GM23338 (cell line): ENCODE data around the gene SH3TC1. TPM values are rescaled to one million over a fixed set of nuclear protein-coding genes. Genes with fewer than 3 reads are reported as not detected.

Experiments used
- ATAC-seq: fragments of 200-7000 bp; cut with Tn5 transposase; 3 replicates; pipeline ENCODE4 v1.9.1; 2020
- DNase-seq: peaks from one replicate; pipeline ENCODE4 v3.0.0-alpha.2; 2015; ENCODE audit warnings: low spot score
- H2AFZ ChIP-seq: fragments of 200-600 bp; sonication (generic); 2 replicates; pipeline ENCODE4 v1.8.0; 2016; ENCODE audit warnings: antibody characterized with exemption, mild to moderate bottlenecking, moderate library complexity
- H3F3A ChIP-seq: fragments of 200-600 bp; sonication (generic); replicated peaks from 2 replicates; pipeline ENCODE4 v1.8.0; 2017; ENCODE audit warnings: antibody characterized with exemption, mixed run types, low read depth
- H3K27ac ChIP-seq: fragments of 200-600 bp; sonication (generic); 2 replicates; pipeline ENCODE4 v1.6.1; 2016; ENCODE audit warnings: low read depth
- H3K27me3 ChIP-seq: fragments of 200-600 bp; sonication (generic); 2 replicates; pipeline ENCODE4 v1.8.0; 2016; ENCODE audit warnings: mild to moderate bottlenecking, mixed run types, moderate library complexity; ENCODE audit not compliant: insufficient read depth
- H3K36me3 ChIP-seq: fragments of 200-600 bp; sonication (generic); 2 replicates; pipeline ENCODE4 v1.8.0; 2016; ENCODE audit warnings: mild to moderate bottlenecking; ENCODE audit not compliant: insufficient read depth
- H3K4me1 ChIP-seq: fragments of 200-600 bp; sonication (generic); 2 replicates; pipeline ENCODE4 v1.8.0; 2016; ENCODE audit warnings: mild to moderate bottlenecking, moderate library complexity; ENCODE audit not compliant: insufficient read depth
- H3K4me2 ChIP-seq: fragments of 200-600 bp; sonication (generic); 2 replicates; pipeline ENCODE4 v1.7.1; 2017; ENCODE audit warnings: mixed run types
- H3K4me3 ChIP-seq: fragments of 200-600 bp; sonication (generic); 2 replicates; pipeline ENCODE4 v1.6.1; 2016; ENCODE audit warnings: mixed run types
- H3K79me2 ChIP-seq: fragments of 200-600 bp; sonication (generic); replicated peaks from 2 replicates; pipeline ENCODE4 v1.8.0; 2017; ENCODE audit warnings: mild to moderate bottlenecking; ENCODE audit not compliant: insufficient read depth
- H3K9me2 ChIP-seq: fragments of 200-600 bp; sonication (generic); 2 replicates; pipeline ENCODE4 v1.8.0; 2017; ENCODE audit not compliant: insufficient read depth
- H4K20me1 ChIP-seq: fragments of 200-600 bp; sonication (generic); replicated peaks from 2 replicates; pipeline ENCODE4 v1.8.0; 2017; ENCODE audit warnings: mild to moderate bottlenecking; ENCODE audit not compliant: insufficient read depth
- H3K27ac Mint-ChIP-seq: 2 replicates; pipeline ENCODE4 v1.8.0; 2020; ENCODE audit warnings: inconsistent platforms, mild to moderate bottlenecking, moderate library complexity, mixed read lengths
- H3K27me3 Mint-ChIP-seq: 3 replicates; pipeline ENCODE4 v1.8.0; 2022; ENCODE audit warnings: low read depth, mild to moderate bottlenecking, moderate library complexity, mixed read lengths, inconsistent platforms; ENCODE audit not compliant: insufficient read depth, poor library complexity
- H3K36me3 Mint-ChIP-seq: 3 replicates; pipeline ENCODE4 v1.8.0; 2021; ENCODE audit warnings: low read depth, mild to moderate bottlenecking, inconsistent platforms, moderate library complexity, mixed read lengths
- H3K4me1 Mint-ChIP-seq: 3 replicates; pipeline ENCODE4 v1.8.0; 2020; ENCODE audit warnings: mild to moderate bottlenecking, inconsistent platforms, mixed read lengths
- H3K4me3 Mint-ChIP-seq: 3 replicates; pipeline ENCODE4 v1.8.0; 2021; ENCODE audit warnings: moderate library complexity, mild to moderate bottlenecking, inconsistent platforms, mixed read lengths
- H3K9me3 Mint-ChIP-seq: 3 replicates; pipeline ENCODE4 v1.8.0; 2020; ENCODE audit warnings: moderate library complexity, mild to moderate bottlenecking, inconsistent platforms, mixed read lengths
- CREB1 ChIP-seq: fragments of 250-450 bp; sonication (Bioruptor Pico); IDR thresholded peaks from 2 replicates; pipeline ENCODE4 v1.5.0; 2020; ENCODE audit warnings: low read depth, mild to moderate bottlenecking, moderate library complexity
- EZH2 ChIP-seq: fragments of 200-600 bp; sonication (generic); IDR thresholded peaks from one replicate; pipeline ENCODE4 v1.8.0; 2017; ENCODE audit warnings: antibody characterized with exemption, mild to moderate bottlenecking, low read depth; ENCODE audit not compliant: unreplicated experiment
- EZH2phosphoT487 ChIP-seq: fragments of 200-600 bp; sonication (generic); IDR thresholded peaks from one replicate; pipeline ENCODE4 v1.8.1; 2018; ENCODE audit warnings: antibody characterized with exemption; ENCODE audit not compliant: unreplicated experiment
- JUNB ChIP-seq: IDR thresholded peaks from one replicate; pipeline ENCODE4 v1.6.1; 2016; ENCODE audit warnings: antibody characterized with exemption; ENCODE audit not compliant: unreplicated experiment
- NANOG ChIP-seq: IDR thresholded peaks from 2 replicates; pipeline ENCODE4 v1.6.1; 2016; ENCODE audit warnings: antibody characterized with exemption, borderline replicate concordance
- POLR2AphosphoS5 ChIP-seq: IDR thresholded peaks from 2 replicates; pipeline ENCODE4 v1.6.1; 2016; ENCODE audit warnings: antibody characterized with exemption, low read depth
- STAT1 ChIP-seq: IDR thresholded peaks from one replicate; pipeline ENCODE4 v1.6.1; 2016; ENCODE audit warnings: antibody characterized with exemption; ENCODE audit not compliant: unreplicated experiment
- ZNF114 ChIP-seq: fragments of 250-450 bp; sonication (Bioruptor Pico); IDR thresholded peaks from 2 replicates; pipeline ENCODE4 v1.5.0; 2020; ENCODE audit warnings: mild to moderate bottlenecking, moderate library complexity
- ZNF331 ChIP-seq: fragments of 250-450 bp; sonication (Bioruptor Pico); IDR thresholded peaks from 2 replicates; pipeline ENCODE4 v1.5.0; 2020; ENCODE audit warnings: low read depth, mild to moderate bottlenecking, moderate library complexity
- polyA plus RNA-seq: library from polyadenylated mRNA; unstranded; fragments of >200 nt; fragmentation: Nextera tagmentation; extraction: Ambion mirVana; gene quantifications from 2 replicates; pipeline ENCODE4 v1.2.1, GENCODE V29; 2016
- total RNA-seq: library from RNA; depleted of rRNA; stranded (reverse); fragments of >200 nt; shearing (Covaris generic); gene quantifications from 2 replicates; pipeline ENCODE4 v1.2.3, GENCODE V29; 2014
- TF ChIP-seq, protein P1 (sequence below): IDR thresholded peaks from 2 replicates; pipeline ENCODE4 v1.6.1; 2016; ENCODE audit warnings: antibody characterized with exemption
- TF ChIP-seq, protein P2 (sequence below), 2 experiments: fragments of 200-600 bp in 1 of 2; sonication (generic) in 1 of 2; conservative IDR thresholded peaks; 2 replicates each; pipeline versions ENCODE4 v1.5.1 to v1.6.1; 2016 to 2017; ENCODE audit warnings: antibody characterized with exemption in 2 of 2, low read depth in 2 of 2, mild to moderate bottlenecking in 2 of 2, moderate library complexity in 1 of 2
- TF ChIP-seq, protein P3 (sequence below): fragments of 250-450 bp; sonication (Bioruptor Pico); IDR thresholded peaks from 2 replicates; pipeline ENCODE4 v1.5.0; 2020; ENCODE audit warnings: mild to moderate bottlenecking, moderate library complexity

SH3TC1 gene
- total and polyA plus RNA-seq, 2 experiments from 2014 or later, result 0.07 TPM; not detected in 1

DNA sequence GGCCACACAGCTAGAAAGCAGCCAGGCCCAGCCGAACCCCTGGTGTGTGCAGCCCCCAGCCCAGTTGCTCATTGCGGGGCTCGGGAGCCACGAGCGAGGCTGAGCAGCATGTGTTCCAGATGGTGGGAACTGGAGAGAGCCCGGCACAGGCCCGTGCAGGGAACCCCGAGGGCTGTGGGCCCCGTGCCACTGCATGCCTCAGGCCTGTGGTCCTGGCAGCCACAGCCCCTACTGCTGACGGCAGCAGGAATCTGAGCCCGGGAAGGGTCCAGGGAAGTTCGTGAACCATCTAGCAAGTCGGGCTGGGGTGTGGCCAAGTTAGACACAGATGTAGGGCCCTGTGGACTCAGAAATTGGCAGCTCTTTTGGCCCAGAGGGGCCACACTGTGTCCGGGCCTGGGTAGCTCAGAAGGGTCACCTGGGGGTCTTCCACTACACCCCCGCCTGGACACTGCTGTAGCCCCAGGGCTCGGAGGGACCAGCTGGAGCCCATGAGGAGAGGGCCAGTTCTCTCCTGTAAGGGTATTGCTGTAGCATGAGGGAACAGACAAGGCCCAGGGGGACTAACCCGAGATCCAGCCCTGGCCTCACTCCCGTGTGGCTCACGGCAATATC, 82.5 kb downstream of the SH3TC1 start:
- no peaks in the 10 kb centered on the region; the same call in 1 of the 2 replicates for H4K20me1 ChIP-seq
- Mint-ChIP-seq H3K4me1 (peaks cover 2% of the 10 kb centered on the region; the same call in 1 of the 3 replicates), H3K36me3 (no peaks in the 10 kb centered on the region), H3K27me3 (peaks cover 12% of the 10 kb centered on the region), H3K27ac (no peak overlapping the region), H3K9me3 (no peaks in the 10 kb centered on the region), H3K4me3 (no peak overlapping the region)
- ATAC-seq, result no peak; the same call in 2 of the 3 replicates
- H3F3A ChIP-seq, result no peaks in the 10 kb centered on the region
- no peak overlapping the region for H2AFZ ChIP-seq
- H3K4me3 ChIP-seq, result no peak overlapping the region
- TF ChIP-seq EZH2 (no peak), ZNF114 (no peak)
- TF ChIP-seq, protein P1, sequence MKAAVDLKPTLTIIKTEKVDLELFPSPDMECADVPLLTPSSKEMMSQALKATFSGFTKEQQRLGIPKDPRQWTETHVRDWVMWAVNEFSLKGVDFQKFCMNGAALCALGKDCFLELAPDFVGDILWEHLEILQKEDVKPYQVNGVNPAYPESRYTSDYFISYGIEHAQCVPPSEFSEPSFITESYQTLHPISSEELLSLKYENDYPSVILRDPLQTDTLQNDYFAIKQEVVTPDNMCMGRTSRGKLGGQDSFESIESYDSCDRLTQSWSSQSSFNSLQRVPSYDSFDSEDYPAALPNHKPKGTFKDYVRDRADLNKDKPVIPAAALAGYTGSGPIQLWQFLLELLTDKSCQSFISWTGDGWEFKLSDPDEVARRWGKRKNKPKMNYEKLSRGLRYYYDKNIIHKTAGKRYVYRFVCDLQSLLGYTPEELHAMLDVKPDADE, result no peak
- DNase-seq, result no peak
- no peaks in the 10 kb centered on the region for H3K27me3 ChIP-seq
- H3K36me3 ChIP-seq, result no peaks in the 10 kb centered on the region
- no peak overlapping the region for H3K27ac ChIP-seq
- H3K4me2 ChIP-seq, result no peak overlapping the region
- no peaks in the 10 kb centered on the region for H3K4me1 ChIP-seq
- no peaks in the 10 kb centered on the region for H3K9me2 ChIP-seq
- no peaks in the 10 kb centered on the region for H3K79me2 ChIP-seq

DNA sequence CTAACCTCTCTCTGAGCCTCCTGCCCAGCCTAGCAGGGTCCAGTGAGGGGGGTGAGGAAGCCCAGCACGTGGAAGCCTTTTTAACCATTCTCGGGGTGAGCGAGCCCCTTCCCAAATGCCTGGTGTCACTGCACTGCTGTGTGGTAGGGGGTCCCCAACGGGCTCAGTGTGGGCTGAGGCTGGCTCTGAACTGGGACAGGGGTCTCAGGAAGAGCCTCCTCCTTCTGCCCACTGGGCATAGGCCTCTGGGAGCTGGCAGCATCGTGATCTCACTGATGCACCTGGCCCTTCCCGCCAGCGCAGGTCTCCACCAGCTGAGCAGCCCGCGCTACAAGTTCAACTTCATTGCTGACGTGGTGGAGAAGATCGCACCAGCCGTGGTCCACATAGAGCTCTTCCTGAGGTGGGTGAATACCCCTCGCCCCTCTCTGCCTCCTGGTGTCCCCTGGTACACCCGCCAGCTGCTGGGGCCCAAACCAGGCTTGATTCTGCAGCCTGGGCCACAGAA, 83.1 kb downstream of the SH3TC1 start:
- no peaks in the 10 kb centered on the region for H3K9me2 ChIP-seq
- Mint-ChIP-seq H3K27ac (no peak overlapping the region), H3K4me1 (peaks cover 2% of the 10 kb centered on the region; the same call in 1 of the 3 replicates), H3K27me3 (peaks cover 10% of the 10 kb centered on the region), H3K36me3 (no peaks in the 10 kb centered on the region), H3K4me3 (no peak overlapping the region), H3K9me3 (no peaks in the 10 kb centered on the region)
- H2AFZ ChIP-seq, result no peak overlapping the region
- DNase-seq, result no peak
- no peaks in the 10 kb centered on the region for H3K36me3 ChIP-seq
- no peak overlapping the region for H3K4me3 ChIP-seq
- H3F3A ChIP-seq, result no peaks in the 10 kb centered on the region
- no peak overlapping the region for H3K4me2 ChIP-seq
- H3K27ac ChIP-seq, result no peak overlapping the region
- no peaks in the 10 kb centered on the region for H3K79me2 ChIP-seq
- no peaks in the 10 kb centered on the region for H3K27me3 ChIP-seq
- H3K4me1 ChIP-seq, result no peaks in the 10 kb centered on the region
- ATAC-seq, result no peak
- H4K20me1 ChIP-seq, result no peaks in the 10 kb centered on the region; the same call in 1 of the 2 replicates
- TF ChIP-seq EZH2 (no peak), NANOG (no peak), POLR2AphosphoS5 (no peak), CREB1 (no peak), ZNF114 (no peak), ZNF331 (CRISPR knock-in tag) (no peak), JUNB (no peak), STAT1 (no peak), EZH2phosphoT487 (no peak)
- TF ChIP-seq, protein P2, sequence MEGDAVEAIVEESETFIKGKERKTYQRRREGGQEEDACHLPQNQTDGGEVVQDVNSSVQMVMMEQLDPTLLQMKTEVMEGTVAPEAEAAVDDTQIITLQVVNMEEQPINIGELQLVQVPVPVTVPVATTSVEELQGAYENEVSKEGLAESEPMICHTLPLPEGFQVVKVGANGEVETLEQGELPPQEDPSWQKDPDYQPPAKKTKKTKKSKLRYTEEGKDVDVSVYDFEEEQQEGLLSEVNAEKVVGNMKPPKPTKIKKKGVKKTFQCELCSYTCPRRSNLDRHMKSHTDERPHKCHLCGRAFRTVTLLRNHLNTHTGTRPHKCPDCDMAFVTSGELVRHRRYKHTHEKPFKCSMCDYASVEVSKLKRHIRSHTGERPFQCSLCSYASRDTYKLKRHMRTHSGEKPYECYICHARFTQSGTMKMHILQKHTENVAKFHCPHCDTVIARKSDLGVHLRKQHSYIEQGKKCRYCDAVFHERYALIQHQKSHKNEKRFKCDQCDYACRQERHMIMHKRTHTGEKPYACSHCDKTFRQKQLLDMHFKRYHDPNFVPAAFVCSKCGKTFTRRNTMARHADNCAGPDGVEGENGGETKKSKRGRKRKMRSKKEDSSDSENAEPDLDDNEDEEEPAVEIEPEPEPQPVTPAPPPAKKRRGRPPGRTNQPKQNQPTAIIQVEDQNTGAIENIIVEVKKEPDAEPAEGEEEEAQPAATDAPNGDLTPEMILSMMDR (conservative IDR thresholded peaks at IDR 0.05; ENCODE audit: low read depth in 2 of 2), result no peak
- TF ChIP-seq, protein P3, sequence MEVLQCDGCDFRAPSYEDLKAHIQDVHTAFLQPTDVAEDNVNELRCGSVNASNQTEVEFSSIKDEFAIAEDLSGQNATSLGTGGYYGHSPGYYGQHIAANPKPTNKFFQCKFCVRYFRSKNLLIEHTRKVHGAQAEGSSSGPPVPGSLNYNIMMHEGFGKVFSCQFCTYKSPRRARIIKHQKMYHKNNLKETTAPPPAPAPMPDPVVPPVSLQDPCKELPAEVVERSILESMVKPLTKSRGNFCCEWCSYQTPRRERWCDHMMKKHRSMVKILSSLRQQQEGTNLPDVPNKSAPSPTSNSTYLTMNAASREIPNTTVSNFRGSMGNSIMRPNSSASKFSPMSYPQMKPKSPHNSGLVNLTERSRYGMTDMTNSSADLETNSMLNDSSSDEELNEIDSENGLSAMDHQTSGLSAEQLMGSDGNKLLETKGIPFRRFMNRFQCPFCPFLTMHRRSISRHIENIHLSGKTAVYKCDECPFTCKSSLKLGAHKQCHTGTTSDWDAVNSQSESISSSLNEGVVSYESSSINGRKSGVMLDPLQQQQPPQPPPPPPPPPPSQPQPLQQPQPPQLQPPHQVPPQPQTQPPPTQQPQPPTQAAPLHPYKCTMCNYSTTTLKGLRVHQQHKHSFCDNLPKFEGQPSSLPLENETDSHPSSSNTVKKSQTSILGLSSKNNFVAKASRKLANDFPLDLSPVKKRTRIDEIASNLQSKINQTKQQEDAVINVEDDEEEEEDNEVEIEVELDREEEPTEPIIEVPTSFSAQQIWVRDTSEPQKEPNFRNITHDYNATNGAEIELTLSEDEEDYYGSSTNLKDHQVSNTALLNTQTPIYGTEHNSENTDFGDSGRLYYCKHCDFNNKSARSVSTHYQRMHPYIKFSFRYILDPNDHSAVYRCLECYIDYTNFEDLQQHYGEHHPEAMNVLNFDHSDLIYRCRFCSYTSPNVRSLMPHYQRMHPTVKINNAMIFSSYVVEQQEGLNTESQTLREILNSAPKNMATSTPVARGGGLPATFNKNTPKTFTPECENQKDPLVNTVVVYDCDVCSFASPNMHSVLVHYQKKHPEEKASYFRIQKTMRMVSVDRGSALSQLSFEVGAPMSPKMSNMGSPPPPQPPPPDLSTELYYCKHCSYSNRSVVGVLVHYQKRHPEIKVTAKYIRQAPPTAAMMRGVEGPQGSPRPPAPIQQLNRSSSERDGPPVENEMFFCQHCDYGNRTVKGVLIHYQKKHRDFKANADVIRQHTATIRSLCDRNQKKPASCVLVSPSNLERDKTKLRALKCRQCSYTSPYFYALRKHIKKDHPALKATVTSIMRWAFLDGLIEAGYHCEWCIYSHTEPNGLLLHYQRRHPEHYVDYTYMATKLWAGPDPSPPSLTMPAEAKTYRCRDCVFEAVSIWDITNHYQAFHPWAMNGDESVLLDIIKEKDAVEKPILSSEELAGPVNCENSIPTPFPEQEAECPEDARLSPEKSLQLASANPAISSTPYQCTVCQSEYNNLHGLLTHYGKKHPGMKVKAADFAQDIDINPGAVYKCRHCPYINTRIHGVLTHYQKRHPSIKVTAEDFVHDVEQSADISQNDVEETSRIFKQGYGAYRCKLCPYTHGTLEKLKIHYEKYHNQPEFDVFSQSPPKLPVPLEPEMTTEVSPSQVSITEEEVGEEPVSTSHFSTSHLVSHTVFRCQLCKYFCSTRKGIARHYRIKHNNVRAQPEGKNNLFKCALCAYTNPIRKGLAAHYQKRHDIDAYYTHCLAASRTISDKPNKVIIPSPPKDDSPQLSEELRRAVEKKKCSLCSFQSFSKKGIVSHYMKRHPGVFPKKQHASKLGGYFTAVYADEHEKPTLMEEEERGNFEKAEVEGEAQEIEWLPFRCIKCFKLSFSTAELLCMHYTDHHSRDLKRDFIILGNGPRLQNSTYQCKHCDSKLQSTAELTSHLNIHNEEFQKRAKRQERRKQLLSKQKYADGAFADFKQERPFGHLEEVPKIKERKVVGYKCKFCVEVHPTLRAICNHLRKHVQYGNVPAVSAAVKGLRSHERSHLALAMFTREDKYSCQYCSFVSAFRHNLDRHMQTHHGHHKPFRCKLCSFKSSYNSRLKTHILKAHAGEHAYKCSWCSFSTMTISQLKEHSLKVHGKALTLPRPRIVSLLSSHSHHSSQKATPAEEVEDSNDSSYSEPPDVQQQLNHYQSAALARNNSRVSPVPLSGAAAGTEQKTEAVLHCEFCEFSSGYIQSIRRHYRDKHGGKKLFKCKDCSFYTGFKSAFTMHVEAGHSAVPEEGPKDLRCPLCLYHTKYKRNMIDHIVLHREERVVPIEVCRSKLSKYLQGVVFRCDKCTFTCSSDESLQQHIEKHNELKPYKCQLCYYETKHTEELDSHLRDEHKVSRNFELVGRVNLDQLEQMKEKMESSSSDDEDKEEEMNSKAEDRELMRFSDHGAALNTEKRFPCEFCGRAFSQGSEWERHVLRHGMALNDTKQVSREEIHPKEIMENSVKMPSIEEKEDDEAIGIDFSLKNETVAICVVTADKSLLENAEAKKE, result no peak
